Heart left ventricle (tissue), 13 donors: ENCODE measurements around the gene LRMDA.
"Not testable (repeated sequence)": the region's sequence is repeated elsewhere in the genome, so short reads cannot be mapped to it uniquely, and the experiment has no call there.

Experiments used
- POLR2A ChIP-seq, 2 donors: fragments of 450-650 bp; IDR thresholded peaks; one replicate each; pipeline ENCODE4 v1.6.1; 2017; ENCODE audit warnings: antibody characterized with exemption in 2 of 2, mild to moderate bottlenecking in 2 of 2, moderate library complexity in 2 of 2
- TF ChIP-seq, protein P1 (sequence below), 12 donors: fragments of 200-600 bp; sonication (generic) in 4 of 12; IDR thresholded peaks; one replicate each; pipeline versions ENCODE4 v1.5.0 to v1.8.0; 2018 to 2022; ENCODE audit warnings: antibody characterized with exemption in 12 of 12, mild to moderate bottlenecking in 5 of 12
- donor health status: ischemic (EF 13 %, LVEDD 7.1; RV severe dilation, severe dysfunction).
- donor health status: DM: no; HTN: yes; CAD: no.
- donor health status: DM: no; HTN: no; CAD: no.
- donor health status: ischemic (EF 25% LVEDD 6.9; RV normal size, moderate dysfunction).
- donor health status: ischemic (EF 25% LVEDD 5.7; RV mildly dilated, moderate dysfunction).
- donor health status: ischemic (EF 35%, LVEDD 5.7; RV mildly dilated, moderate dysfunction).
- donor health status: nonischemic (EF 11% LVEDD 7.7; RV severe dilation, severe dysfunction).
- donor health status: DM: yes; HTN: yes; CAD: no.
- donor health status: PGD.
- donor health status: ischemic (EF 29% LVEDD 5.4; RV normal size, mild dysfunction).
- donor health status: nonischemic (EF 23%, LVEDD 6.1; RV moderate dilation, normal function).

DNA sequence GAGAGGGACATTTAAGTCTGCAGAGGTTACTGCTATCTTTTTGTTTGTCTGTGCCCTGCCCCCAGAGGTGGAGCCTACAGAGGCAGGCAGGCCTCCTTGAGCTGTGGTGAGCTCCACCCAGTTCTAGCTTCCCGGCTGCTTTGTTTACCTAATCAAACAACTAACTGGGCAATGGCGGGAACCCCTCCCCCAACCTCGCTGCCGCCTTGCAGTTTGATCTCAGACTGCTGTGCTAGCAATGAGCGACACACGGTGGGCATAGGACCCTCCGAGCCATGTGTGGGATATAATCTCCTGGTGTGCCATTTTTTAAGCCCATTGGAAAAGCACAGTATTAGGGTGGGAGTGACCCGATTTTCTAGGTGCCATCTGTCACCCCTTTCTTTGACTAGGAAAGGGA is 716.8 kb downstream of the LRMDA start:
- TF ChIP-seq, protein P1, sequence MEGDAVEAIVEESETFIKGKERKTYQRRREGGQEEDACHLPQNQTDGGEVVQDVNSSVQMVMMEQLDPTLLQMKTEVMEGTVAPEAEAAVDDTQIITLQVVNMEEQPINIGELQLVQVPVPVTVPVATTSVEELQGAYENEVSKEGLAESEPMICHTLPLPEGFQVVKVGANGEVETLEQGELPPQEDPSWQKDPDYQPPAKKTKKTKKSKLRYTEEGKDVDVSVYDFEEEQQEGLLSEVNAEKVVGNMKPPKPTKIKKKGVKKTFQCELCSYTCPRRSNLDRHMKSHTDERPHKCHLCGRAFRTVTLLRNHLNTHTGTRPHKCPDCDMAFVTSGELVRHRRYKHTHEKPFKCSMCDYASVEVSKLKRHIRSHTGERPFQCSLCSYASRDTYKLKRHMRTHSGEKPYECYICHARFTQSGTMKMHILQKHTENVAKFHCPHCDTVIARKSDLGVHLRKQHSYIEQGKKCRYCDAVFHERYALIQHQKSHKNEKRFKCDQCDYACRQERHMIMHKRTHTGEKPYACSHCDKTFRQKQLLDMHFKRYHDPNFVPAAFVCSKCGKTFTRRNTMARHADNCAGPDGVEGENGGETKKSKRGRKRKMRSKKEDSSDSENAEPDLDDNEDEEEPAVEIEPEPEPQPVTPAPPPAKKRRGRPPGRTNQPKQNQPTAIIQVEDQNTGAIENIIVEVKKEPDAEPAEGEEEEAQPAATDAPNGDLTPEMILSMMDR (IDR thresholded peaks at IDR 0.05): not testable (repeated sequence)
- TF ChIP-seq POLR2A (IDR thresholded peaks at IDR 0.05): not testable (repeated sequence)
